ENCODE results near the gene HSBP1L1. TPM values are rescaled to one million over a fixed set of nuclear protein-coding genes. Genes with fewer than 3 reads are reported as not detected.
"Not testable (repeated sequence)": the region's sequence is repeated elsewhere in the genome, so short reads cannot be mapped to it uniquely, and the experiment has no call there.

The HSBP1L1 gene
- polyA plus RNA-seq, 4 donors = 11.9 to 65.2 (median 38.6) TPM

GRCh38 chr18:79987566-79987965 is 23.1 kb downstream of the HSBP1L1 start:
- peak in 1 of 2 donors; percentile 14 for DNase-seq
- Histone ChIP-seq H3K27ac (ENCODE audit: low read depth in 1 of 3, low read length in 2 of 3) (peak overlapping the region in 1 of 3 donors; percentile 86), H3K9me3 (ENCODE audit: control insufficient read depth in 2 of 2, insufficient read depth in 1 of 2, low read depth in 1 of 2, low read length in 1 of 2) (no peaks in the 10 kb centered on the region), H3K4me3 (ENCODE audit: low read depth in 1 of 3, low read length in 3 of 3) (peak overlapping the region; percentile 75 to 87 (median 77)), H3K4me1 (ENCODE audit: control insufficient read depth in 3 of 3, insufficient read depth in 2 of 3, low read depth in 1 of 3, low read length in 2 of 3) (peaks cover 0 to 11% (median 0%) of the 10 kb centered on the region in 3 donors), H3K27me3 (ENCODE audit: control insufficient read depth in 3 of 3, insufficient read depth in 3 of 3, low read length in 3 of 3) (no peaks in the 10 kb centered on the region), H3K36me3 (ENCODE audit: control insufficient read depth in 3 of 3, insufficient read depth in 2 of 3, low read depth in 1 of 3, low read length in 3 of 3) (peaks cover 3 to 16% (median 4%) of the 10 kb centered on the region in 3 donors)
- whole genome bisulfite sequencing, 3 donors = 0 to 1% (median 1%) methylated on average over 6 of the region's 6 CpGs
- FAIRE-seq = no peak

GRCh38 chr18:79988071-79988450 is 23.6 kb downstream of the HSBP1L1 start:
- H3K4me3 ChIP-seq (ENCODE audit: low read depth in 1 of 3, low read length in 3 of 3) = peak overlapping the region; percentile 75 to 87 (median 77)
- H3K9me3 ChIP-seq (ENCODE audit: control insufficient read depth in 2 of 2, insufficient read depth in 1 of 2, low read depth in 1 of 2, low read length in 1 of 2) = no peaks in the 10 kb centered on the region
- WGBS, 3 donors = 0 to 1% (median 0%) methylated on average over 48 of the region's 48 CpGs
- FAIRE-seq (no peak), DNase-seq (peak; percentile 51 to 86)
- peaks cover 0 to 11% (median 0%) of the 10 kb centered on the region in 3 donors for H3K4me1 ChIP-seq (ENCODE audit: control insufficient read depth in 3 of 3, insufficient read depth in 2 of 3, low read depth in 1 of 3, low read length in 2 of 3)
- peaks cover 3 to 11% (median 4%) of the 10 kb centered on the region in 3 donors for H3K36me3 ChIP-seq (ENCODE audit: control insufficient read depth in 3 of 3, insufficient read depth in 2 of 3, low read depth in 1 of 3, low read length in 3 of 3)
- H3K27ac ChIP-seq (ENCODE audit: low read depth in 1 of 3, low read length in 2 of 3) = peak overlapping the region; percentile 78 to 89 (median 86)
- H3K27me3 ChIP-seq (ENCODE audit: control insufficient read depth in 3 of 3, insufficient read depth in 3 of 3, low read length in 3 of 3) = no peaks in the 10 kb centered on the region

DNA sequence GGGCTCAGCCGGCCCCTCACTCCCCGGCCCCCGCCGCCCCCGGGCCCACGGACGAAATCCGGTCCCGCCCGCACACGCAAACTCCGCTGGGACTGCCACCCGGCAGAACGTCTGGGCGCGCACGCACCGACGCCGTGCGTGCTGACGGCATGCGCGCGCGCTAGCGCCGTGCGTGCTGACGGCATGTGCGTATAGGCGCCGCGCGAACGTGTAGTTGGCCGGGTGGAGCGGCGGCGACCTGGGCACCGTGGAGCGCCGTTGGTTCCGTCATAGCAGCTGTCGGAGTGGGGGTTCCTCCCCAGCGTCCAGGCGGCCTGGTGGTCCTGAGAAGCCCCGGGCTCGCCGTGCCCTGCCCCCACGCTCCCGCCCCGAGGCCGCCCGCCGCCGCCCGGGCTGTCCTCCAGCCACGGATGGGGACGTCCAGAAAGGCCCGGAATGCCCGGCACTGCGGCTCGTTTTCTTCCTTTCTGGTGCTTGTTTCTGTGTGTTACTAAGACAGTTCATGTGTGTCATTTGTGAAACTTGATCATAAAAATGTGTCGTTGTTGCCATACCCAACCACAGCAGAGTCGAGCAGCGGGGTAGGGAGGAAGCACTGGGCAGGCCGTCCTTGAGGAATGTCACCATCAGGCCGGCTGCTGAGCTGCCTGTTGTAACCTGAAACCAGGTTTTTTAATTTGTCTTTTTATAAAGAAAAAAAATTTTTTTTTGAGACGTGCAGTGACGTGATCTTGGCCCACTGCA is 24.2 kb downstream of the HSBP1L1 start, which contains the start of gene TXNL4A:
Gene TXNL4A, minus strand, starts transcription at position 113 of the 744 bp plus-strand sequence. CDS start 171 bp downstream, outside the sequence.
- FAIRE-seq = no peak
- DNase-seq = peak; percentile 88 to 93
- Histone ChIP-seq H3K4me1 (ENCODE audit: control insufficient read depth in 3 of 3, insufficient read depth in 2 of 3, low read depth in 1 of 3, low read length in 2 of 3) (peaks cover 0 to 10% (median 0%) of the 10 kb centered on the region in 3 donors), H3K27me3 (ENCODE audit: control insufficient read depth in 3 of 3, insufficient read depth in 3 of 3, low read length in 3 of 3) (no peaks in the 10 kb centered on the region), H3K36me3 (ENCODE audit: control insufficient read depth in 3 of 3, insufficient read depth in 2 of 3, low read depth in 1 of 3, low read length in 3 of 3) (peaks cover 3 to 11% (median 4%) of the 10 kb centered on the region in 3 donors), H3K9me3 (ENCODE audit: control insufficient read depth in 2 of 2, insufficient read depth in 1 of 2, low read depth in 1 of 2, low read length in 1 of 2) (no peaks in the 10 kb centered on the region), H3K27ac (ENCODE audit: low read depth in 1 of 3, low read length in 2 of 3) (peak within 1 kb of the TSS; percentile 84 to 89 (median 86)), H3K4me3 (ENCODE audit: low read depth in 1 of 3, low read length in 3 of 3) (peak within 1 kb of the TSS; percentile 75 to 87 (median 77))
- 0 to 1% (median 1%) methylated on average over 22 to 71 of the region's 71 CpGs for WGBS, 3 donors

- DNase-seq = no peak
- no peaks in the 10 kb centered on the region for H3K9me3 ChIP-seq (ENCODE audit: control insufficient read depth in 2 of 2, insufficient read depth in 1 of 2, low read depth in 1 of 2, low read length in 1 of 2)
- no peak for FAIRE-seq
- no peaks in the 10 kb centered on the region for H3K27me3 ChIP-seq (ENCODE audit: control insufficient read depth in 3 of 3, insufficient read depth in 3 of 3, low read length in 3 of 3)
- H3K4me1 ChIP-seq (ENCODE audit: control insufficient read depth in 3 of 3, insufficient read depth in 2 of 3, low read depth in 1 of 3, low read length in 2 of 3) = peaks cover 0 to 7% (median 0%) of the 10 kb centered on the region in 3 donors
- peak overlapping the region in 2 of 3 donors; percentile 77 to 87 for H3K4me3 ChIP-seq (ENCODE audit: low read depth in 1 of 3, low read length in 3 of 3)
- H3K36me3 ChIP-seq (ENCODE audit: control insufficient read depth in 3 of 3, insufficient read depth in 2 of 3, low read depth in 1 of 3, low read length in 3 of 3) = peaks cover 3 to 7% (median 4%) of the 10 kb centered on the region in 3 donors
- peak overlapping the region in 2 of 3 donors; percentile 83 to 89 for H3K27ac ChIP-seq (ENCODE audit: low read depth in 1 of 3, low read length in 2 of 3)
- WGBS, 3 donors = 46 to 70% (median 51%) methylated on average over 14 of the region's 14 CpGs
Observed at GRCh38 chr18:79989195-79989497, 24.7 kb downstream of the HSBP1L1 start.

DNA sequence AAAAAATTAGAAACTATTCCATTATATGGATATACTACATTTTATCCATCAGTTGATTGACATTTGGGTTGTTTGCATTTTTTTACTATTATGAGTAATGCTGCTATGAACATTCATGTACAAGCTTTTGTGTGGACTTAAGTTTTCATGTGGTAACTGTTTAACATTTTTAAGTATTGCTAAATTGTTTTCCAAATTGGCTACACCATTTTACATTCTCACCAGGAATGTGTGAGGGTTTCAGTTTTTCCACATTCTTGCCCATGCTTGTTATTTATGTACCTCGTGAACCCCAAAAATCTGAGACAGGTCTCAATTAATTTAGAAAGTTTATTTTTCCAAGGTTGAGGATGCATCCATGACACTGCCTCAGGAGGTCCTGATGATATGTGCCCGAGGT is 27.1 kb downstream of the HSBP1L1 start:
- 88 to 90% (median 88%) methylated on average over 2 of the region's 2 CpGs for WGBS, 3 donors
- DNase-seq = no peak
- H3K36me3 ChIP-seq (ENCODE audit: control insufficient read depth in 3 of 3, insufficient read depth in 2 of 3, low read depth in 1 of 3, low read length in 3 of 3) = no peaks in the 10 kb centered on the region
- no peak for FAIRE-seq
- no peaks in the 10 kb centered on the region for H3K9me3 ChIP-seq (ENCODE audit: control insufficient read depth in 2 of 2, insufficient read depth in 1 of 2, low read depth in 1 of 2, low read length in 1 of 2)
- no peak overlapping the region for H3K27ac ChIP-seq (ENCODE audit: low read depth in 1 of 3, low read length in 2 of 3)
- no peaks in the 10 kb centered on the region for H3K27me3 ChIP-seq (ENCODE audit: control insufficient read depth in 3 of 3, insufficient read depth in 3 of 3, low read length in 3 of 3)
- no peak overlapping the region for H3K4me3 ChIP-seq (ENCODE audit: low read depth in 1 of 3, low read length in 3 of 3)
- H3K4me1 ChIP-seq (ENCODE audit: control insufficient read depth in 3 of 3, insufficient read depth in 2 of 3, low read depth in 1 of 3, low read length in 2 of 3) = peaks cover 0 to 6% (median 0%) of the 10 kb centered on the region in 3 donors

- not testable (repeated sequence) for DNase-seq; H3K4me3 ChIP-seq (ENCODE audit: low read depth in 1 of 3, low read length in 3 of 3); H3K36me3 ChIP-seq (ENCODE audit: control insufficient read depth in 3 of 3, insufficient read depth in 2 of 3, low read depth in 1 of 3, low read length in 3 of 3); H3K27me3 ChIP-seq (ENCODE audit: control insufficient read depth in 3 of 3, insufficient read depth in 3 of 3, low read length in 3 of 3); FAIRE-seq; H3K27ac ChIP-seq (ENCODE audit: low read depth in 1 of 3, low read length in 2 of 3); H3K4me1 ChIP-seq (ENCODE audit: control insufficient read depth in 3 of 3, insufficient read depth in 2 of 3, low read depth in 1 of 3, low read length in 2 of 3)
- H3K9me3 ChIP-seq (ENCODE audit: control insufficient read depth in 2 of 2, insufficient read depth in 1 of 2, low read depth in 1 of 2, low read length in 1 of 2) = peaks cover 2 to 17% of the 10 kb centered on the region in 2 donors
- WGBS, 3 donors = 76 to 81% (median 81%) methylated on average over 2 of the region's 2 CpGs
Observed at GRCh38 chr18:79999701-80000100, 35.3 kb downstream of the HSBP1L1 start.

GRCh38 chr18:80000877-80001276 is 36.4 kb downstream of the HSBP1L1 start:
- H3K36me3 ChIP-seq (ENCODE audit: control insufficient read depth in 3 of 3, insufficient read depth in 2 of 3, low read depth in 1 of 3, low read length in 3 of 3) = no peaks in the 10 kb centered on the region
- H3K4me1 ChIP-seq (ENCODE audit: control insufficient read depth in 3 of 3, insufficient read depth in 2 of 3, low read depth in 1 of 3, low read length in 2 of 3) = no peaks in the 10 kb centered on the region
- no peak overlapping the region for H3K27ac ChIP-seq (ENCODE audit: low read depth in 1 of 3, low read length in 2 of 3)
- DNase-seq (no peak), FAIRE-seq (no peak)
- 76 to 87% (median 80%) methylated on average over 3 of the region's 3 CpGs for WGBS, 3 donors
- H3K4me3 ChIP-seq (ENCODE audit: low read depth in 1 of 3, low read length in 3 of 3) = no peak overlapping the region
- no peaks in the 10 kb centered on the region for H3K27me3 ChIP-seq (ENCODE audit: control insufficient read depth in 3 of 3, insufficient read depth in 3 of 3, low read length in 3 of 3)
- H3K9me3 ChIP-seq (ENCODE audit: control insufficient read depth in 2 of 2, insufficient read depth in 1 of 2, low read depth in 1 of 2, low read length in 1 of 2) = peaks cover 2 to 17% of the 10 kb centered on the region in 2 donors

GRCh38 chr18:80002468-80002867 is 38.0 kb downstream of the HSBP1L1 start:
- FAIRE-seq = no peak
- DNase-seq = no peak
- Histone ChIP-seq H3K36me3 (ENCODE audit: control insufficient read depth in 3 of 3, insufficient read depth in 2 of 3, low read depth in 1 of 3, low read length in 3 of 3) (no peaks in the 10 kb centered on the region), H3K4me3 (ENCODE audit: low read depth in 1 of 3, low read length in 3 of 3) (no peak overlapping the region), H3K27me3 (ENCODE audit: control insufficient read depth in 3 of 3, insufficient read depth in 3 of 3, low read length in 3 of 3) (no peaks in the 10 kb centered on the region), H3K9me3 (ENCODE audit: control insufficient read depth in 2 of 2, insufficient read depth in 1 of 2, low read depth in 1 of 2, low read length in 1 of 2) (peaks cover 2 to 27% of the 10 kb centered on the region in 2 donors), H3K27ac (ENCODE audit: low read depth in 1 of 3, low read length in 2 of 3) (no peak overlapping the region), H3K4me1 (ENCODE audit: control insufficient read depth in 3 of 3, insufficient read depth in 2 of 3, low read depth in 1 of 3, low read length in 2 of 3) (no peaks in the 10 kb centered on the region)
- WGBS, 3 donors = 88 to 92% (median 90%) methylated on average over 5 of the region's 5 CpGs
